RPMI7951 (cell line): ENCODE results near the gene COX4I2. TPM values are rescaled to one million over a fixed set of nuclear protein-coding genes. Genes with fewer than 3 reads are reported as not detected.
A peak's percentile ranks its signal among the peaks of the same experiment; 100 is the strongest.
"Not testable (repeated sequence)": the region's sequence is repeated elsewhere in the genome, so short reads cannot be mapped to it uniquely, and the experiment has no call there.

Source experiments
- DNase-seq: peaks from one replicate; pipeline ENCODE4 v3.0.0-alpha.2; 2012; ENCODE audit warnings: low read depth
- total RNA-seq: library from RNA; depleted of rRNA; stranded (reverse); fragments of >200 nt; shearing (Covaris generic); gene quantifications from 2 replicates; pipeline ENCODE4 v1.2.3, GENCODE V29; 2014

The COX4I2 gene
- total RNA-seq, 1 experiment from 2014 or later: not detected

DNA sequence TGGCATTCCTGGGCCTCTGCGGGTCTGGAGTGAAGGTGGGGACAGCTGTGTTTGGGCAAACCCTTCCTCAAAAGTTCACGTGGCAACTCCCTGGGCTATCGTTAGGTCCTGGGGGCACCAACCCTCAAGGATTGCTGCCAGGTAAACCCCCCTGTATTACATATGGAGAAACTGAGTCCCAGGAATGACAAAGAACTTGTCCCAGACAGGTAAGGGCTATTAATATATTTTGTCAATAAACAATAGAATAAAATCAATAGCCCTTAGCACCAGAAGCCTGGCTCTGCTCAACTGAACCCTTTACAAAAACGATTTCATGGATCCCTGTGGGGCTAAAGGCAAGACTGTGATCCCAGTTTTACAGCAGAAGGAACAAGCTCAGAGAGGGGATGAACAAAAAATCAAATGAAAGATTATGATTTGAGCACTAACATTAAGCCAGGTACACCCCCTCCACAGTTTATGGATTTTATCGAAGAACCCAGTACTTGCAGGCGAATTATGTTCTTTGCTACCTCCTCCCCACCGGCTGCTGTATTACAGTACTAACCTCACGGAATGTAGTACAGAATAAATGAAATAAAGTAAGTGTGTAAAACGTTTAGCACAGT is 30.0 kb upstream of the COX4I2 start:
- no peak for DNase-seq

DNA sequence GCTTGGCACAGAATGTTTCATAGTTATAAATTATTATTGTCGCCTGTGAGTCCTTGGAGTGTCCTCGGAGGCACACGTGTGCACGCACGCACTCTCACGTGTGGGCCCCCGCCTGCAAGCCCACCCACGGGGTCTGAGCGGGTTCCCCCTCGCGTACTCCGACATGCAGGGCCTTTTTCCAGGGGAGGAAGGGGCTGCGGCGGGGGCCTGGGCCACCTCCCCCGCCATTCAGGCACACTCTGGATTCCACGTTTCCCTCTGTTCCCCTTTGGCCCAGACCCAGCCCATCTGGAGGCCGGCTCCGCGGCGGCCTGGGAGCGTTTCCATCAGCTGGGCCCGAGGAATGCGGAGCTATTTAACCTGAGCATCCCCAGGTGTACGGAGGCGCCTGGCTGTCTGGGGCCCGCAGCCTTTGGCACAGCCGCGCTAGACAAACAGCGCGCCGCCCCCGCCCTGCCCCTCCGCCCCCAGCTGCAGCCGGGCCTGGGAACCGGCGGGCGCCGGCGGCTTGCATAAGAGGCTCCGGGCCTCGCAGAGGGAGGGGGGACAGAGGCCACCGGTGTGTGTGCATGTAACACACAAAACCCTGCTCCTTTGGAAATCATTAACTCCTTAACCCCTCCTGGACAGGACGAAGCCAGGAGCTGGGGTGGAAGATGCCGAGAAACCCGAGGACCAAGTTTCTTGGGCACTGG is 29.3 kb upstream of the COX4I2 start:
- DNase-seq: peak; percentile 75

DNA sequence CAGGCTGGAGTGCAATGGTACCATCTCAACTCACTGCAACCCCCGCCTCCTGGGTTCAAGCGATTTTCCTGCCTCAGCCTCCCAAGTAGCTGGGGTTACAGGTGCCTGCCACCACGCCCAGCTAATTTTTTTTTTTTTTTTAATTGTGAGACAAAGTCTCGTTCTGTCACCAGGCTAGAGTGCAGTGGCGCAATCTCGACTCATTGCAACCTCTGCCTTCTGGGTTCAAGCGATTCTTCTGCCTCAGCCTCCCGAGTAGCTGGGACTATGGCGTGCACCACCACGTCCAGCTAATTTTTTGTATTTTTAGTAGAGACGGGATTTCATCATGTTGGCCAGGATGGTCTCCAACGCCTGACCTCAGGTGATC is 25.5 kb upstream of the COX4I2 start:
- not testable (repeated sequence) for DNase-seq

DNA sequence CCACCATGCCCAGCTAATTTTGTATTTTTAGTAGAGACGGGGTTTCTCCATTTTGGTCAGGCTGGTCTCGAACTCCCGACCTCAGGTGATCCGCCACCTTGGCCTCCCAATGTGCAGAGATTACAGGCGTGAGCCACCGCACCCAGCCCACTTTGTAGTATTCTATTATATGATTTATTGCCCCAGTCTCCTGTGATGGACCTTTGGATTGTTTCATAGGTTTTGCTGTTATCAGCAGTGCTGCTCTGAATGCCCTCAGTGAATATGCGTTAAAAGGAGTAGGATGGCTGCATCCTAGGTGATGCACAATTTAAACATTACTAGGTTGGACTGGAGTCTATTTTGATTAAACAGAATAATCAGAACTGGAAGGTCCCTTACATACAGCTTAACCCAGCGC is 22.3 kb upstream of the COX4I2 start:
- no peak for DNase-seq

DNA sequence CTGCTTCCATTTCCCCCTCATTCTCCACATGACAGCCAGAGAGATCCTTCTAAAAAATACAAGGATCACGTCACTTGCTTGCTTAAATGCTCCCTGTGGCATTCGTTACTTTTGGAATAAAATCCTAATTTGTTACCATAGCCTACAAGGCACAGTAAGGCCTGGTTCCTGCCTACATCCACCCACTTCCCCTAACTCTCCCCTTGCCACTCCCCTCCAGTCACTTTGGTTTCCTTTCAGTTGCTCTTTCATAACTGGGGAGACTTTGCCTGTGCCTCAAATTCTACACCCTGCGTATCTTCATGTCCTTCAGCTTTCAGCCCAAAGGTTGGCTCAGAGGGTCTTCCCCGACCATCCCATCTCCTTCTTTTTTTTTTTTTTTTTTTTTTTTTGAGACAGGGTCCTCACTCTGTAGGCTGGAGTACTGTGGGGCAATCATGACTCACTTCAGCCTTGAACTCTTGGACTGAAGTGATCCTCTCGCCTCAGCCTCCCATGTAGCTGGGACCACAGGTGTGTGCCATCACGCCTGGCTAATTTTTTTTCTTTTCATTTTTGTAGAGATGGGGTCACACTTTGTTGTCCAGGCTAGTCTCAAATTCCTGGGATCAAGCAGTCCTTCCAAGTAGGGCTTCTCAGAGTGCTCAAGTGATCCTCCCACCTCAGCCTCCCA is 20.1 kb upstream of the COX4I2 start:
- no peak for DNase-seq

DNA sequence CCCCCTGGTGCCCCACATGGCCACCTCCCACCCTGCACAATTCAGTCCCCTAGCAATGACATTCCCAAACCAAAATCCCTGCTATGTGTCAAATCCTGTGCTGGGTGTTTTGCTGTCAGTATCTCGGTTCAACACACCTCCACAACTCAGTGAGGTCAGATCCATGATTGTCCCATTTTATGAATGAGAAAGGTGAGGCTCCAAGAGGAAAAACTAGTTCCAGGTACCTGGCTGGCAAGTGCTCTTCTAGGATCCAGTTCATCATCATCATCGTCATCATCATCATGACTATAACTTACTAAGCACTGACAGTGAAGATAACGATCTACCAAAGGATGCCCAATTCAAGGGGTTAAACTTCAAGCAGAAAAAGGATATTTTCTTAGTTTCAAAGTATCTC is 17.5 kb upstream of the COX4I2 start:
- no peak for DNase-seq

DNA sequence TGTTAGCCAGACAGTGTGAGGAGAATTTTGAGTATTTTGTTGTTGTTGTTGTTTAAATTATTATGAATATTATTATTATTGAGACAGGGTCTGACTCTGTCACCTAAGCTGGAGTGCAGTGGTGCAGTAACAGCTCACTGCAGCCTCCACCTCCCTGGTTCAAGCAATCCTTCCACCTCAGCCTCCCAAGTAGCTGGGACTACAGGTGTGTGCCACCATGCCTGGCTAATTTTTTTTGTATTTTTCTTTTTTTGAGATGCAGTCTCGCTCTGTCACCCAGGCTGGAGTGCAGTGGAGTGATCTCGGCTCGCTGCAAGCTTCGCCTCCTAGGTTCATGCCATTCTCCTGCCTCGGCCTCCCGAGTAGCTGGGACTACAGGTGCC is 14.6 kb upstream of the COX4I2 start:
- DNase-seq: not testable (repeated sequence)

DNA sequence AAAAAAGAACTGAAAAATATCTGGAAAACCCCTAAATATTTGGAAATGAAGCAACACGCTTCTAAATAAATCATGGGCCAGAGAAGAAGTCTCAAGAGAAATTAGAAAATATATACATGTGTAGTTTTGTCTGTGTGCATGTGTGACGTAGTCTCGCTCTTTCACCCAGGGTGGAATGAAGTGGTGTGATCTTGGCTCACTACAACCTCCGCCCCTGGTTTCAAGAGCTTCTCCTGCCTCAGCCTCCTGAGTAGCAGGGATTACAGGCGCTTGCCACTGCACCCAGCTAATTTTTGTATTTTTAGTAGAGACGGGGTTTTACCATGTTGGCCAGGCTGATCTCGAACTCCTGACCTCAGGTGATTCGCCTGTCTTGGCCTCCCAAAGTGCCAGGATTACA is 11.2 kb upstream of the COX4I2 start:
- DNase-seq: not testable (repeated sequence)

DNA sequence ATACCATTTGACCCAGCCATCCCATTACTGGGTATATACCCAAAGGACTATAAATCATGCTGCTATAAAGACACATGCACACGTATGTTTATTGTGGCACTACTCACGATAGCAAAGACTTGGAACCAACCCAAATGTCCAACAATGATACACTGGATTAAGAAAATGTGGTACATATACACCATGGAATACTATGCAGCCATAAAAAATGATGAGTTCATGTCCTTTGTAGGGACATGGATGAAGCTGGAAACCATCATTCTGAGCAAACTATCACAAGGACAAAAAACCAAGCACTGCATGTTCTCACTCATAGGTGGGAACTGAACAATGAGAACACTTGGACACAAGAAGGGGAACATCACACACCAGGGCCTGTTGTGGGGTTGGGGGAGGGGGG is 9.7 kb upstream of the COX4I2 start:
- not testable (repeated sequence) for DNase-seq

DNA sequence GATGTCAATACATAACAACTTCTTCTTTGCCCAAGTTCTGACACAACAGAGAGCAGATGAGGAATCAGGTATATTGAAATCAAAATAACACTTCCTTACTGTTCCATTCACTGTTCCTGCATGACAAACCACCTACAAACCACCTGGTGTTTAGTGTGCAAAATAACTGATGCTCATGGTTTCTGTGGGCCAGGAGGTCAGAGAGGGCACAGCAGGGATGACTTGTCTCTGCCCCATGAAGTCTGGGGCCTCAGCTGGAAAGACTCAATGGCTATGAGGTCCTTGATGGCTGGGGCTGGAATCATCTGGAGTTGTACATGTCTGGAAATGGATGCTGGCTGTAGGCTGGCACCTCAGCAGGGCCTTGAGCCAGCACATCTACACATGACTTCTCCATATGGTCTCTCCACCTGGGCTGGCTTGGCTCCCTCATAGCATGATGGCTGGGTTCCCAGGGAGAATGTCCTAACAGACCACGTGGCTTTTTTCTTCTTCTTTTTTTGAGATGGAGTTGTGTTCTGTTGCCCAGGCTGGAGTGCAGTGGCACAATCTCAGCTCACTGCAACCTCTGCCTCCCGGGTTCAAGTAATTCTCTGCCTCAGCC is 7.4 kb upstream of the COX4I2 start:
- DNase-seq: peak; percentile 30

DNA sequence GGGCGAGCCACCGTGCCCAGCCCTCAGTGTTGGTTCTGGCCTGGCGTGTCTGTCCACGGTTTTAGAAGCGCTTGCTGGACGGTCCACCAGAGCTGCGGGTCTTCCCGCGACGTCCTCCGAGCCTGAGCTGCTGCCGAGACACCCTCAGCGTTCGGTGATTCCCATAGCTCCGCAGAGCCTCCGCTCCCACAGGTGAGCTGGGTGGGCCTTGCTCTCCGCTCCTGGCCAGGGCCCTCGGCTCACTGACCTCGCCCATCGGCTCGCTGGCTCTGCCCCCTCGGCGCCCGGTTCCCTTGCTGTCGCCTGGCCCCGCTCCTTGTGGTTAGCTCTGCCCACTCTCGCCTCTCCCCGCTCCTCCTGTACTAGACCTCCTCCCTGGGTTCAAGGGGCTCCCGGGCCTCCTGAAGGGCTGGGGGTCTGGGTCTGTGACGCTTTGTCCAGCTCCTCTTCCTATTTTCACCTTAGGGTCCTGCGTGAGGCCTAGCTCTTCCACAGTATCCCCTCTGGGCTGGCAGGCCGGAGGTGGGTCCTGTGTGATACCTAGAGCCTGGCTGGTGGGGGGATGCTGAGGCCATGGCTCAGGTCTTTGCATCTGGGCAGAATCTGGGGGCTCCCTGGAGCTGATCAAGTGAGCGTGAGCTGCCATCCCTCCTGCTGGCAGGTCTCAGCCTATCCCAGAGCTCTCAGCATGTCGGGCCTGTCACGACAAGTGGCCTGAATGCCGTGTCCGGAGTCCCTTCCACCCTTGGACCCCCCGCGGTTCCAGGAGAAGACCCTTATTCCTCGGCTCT is 5.0 kb upstream of the COX4I2 start:
- DNase-seq: no peak

DNA sequence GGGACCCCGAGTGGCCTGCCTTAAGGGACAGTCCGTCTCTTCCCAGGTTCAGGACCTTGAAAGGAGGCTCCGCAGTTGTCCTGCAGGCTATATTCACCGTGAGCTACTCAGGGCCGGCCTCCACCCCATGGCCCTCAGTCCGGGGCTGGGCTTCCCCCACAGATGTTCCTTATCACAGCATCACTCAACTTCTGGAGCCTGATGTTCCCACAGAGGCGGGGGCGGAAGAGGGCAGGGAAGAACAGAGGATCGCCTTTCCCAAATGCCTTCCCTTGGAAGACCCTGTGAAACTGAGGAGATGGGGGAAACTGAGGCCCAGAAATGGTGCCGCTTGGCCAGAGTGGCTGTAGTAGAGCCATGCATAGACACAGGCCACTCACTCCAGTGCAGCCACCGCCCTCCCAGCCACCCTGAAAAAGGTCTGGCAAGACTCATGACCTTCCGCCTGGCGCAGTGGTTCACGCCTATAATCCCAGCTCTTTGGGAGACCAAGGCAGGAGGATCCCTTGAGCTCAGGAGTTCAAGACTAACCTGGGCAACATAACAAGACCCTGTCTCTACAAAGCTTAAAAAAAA is 4.3 kb upstream of the COX4I2 start:
- DNase-seq: no peak

DNA sequence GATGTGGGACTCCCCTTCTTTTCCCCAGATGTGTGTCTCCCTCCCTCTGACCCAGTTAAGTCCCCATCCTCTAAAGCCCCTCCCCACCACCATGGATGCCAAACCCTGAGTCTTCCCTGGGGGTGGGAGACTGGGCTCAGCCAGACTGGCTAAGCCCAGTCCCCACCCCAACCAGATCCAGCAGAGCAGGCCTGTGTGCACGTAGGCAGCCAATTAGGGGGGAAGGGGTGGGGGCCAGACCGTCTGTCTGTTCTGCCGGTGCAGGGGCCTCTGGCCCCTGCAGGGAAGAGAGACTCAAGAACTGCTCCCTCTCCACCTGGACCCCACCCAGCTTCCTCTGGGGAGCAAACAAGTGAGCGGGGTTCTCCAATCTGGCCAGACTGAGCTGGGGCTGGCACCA is 605 bp downstream of the COX4I2 start:
- no peak for DNase-seq

DNA sequence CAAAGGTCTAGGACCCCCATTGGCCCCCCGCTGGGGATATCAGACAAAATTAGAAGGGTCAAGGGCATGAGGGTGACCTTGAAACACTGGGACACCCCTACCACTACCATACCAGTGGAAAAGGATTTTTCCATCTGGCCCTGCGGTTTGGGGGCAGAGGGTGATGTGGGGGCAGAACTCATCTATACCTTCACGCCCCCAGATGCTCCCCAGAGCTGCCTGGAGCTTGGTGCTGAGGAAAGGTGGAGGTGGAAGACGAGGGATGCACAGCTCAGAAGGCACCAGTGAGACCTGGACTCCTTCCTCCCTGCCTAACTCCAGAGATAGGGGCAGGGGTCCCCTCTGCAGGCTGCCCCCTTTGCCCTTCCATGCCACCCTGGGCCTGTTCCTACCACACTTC is 1.1 kb downstream of the COX4I2 start:
- no peak for DNase-seq

DNA sequence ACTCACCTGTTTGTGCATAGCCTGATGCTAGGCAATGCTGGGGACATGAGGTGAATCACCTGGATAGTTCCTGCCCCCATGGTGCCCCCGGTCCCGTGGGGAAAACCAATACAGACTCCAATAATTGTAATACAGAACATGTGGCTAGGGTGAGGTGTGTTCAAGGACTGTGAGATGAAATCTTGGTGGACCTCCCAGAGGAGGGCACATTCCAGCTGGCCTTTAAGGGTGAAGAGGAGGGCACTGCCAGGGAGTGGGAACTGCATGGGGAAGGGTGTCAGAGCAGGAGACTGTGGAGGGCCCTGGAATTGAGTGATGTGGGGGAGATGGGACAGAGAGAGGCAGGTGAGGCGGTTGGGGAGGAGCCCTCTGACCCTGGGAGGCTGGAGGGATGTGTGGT is 2.5 kb downstream of the COX4I2 start:
- no peak for DNase-seq

DNA sequence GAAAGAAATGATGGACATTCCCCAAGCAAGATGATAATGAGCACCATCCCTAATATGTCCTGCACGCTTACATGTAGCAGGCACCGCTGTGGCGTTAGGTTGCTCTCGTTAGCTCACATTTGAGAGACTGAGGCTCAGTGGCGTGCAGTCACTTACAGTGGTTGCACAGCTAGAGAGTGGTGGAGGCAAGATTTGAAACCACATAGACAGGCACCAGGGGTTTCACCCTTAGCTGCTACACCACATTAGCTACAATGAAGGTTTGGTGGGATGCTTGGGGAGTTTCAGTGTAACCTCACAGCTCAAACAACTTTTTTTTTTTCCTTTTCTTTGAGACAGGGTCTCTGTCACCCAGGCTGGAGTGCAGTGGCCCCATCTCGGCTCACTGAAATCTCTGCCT is 3.7 kb downstream of the COX4I2 start:
- DNase-seq: no peak

DNA sequence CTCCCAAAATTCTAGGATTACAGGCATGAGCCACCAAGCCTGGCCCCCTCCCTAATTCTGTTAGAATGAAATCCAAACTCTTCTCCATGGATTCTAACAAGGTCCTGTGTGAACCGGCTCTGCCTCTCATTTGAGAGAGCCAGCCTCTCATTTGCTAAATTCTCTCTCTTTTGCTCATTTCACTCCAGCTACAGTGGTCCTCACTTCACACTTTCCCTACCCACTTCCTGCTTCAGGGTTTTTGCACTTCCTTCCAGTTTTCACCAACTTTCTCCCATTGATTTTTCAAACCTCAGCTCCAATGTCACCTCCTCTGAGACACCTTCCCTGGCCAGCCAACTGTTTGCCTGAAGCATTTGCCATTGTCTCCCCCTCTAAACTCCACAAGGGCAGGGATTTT is 5.1 kb downstream of the COX4I2 start:
- DNase-seq: no peak

DNA sequence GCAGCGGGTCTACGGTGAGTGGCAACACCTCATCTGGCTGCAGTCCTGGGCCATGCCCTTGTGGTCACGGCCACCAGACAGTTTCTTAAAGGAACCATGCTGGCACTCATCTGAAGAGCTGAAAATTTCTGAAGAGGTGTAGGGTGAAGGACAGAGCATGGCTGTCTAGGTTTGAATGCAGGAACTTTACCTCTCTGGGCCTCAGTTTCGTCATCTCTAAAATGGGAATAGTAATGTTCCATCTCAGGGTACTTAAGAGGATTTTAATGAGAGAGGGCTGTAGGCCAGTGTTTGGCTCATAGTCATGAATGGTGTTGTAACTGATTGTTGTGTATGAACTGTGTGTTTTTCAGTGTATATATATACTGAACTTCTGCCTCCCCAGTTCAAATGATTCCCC is 5.8 kb downstream of the COX4I2 start:
- no peak for DNase-seq

DNA sequence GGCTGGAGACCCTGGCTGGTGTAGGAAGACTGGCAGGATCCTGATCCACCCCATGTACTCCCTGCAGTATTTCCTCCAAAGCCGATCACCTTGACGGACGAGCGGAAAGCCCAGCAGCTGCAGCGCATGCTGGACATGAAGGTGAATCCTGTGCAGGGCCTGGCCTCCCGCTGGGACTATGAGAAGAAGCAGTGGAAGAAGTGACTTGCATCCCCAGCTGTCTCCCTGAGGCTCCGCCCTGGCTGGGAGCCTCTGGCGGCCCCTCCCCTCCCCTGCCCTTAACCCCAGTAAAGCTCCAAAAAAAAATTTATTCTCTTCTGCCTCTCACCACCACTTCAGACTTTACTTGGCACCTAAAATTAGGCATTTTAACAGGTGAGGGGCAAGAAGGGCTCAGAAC is 7.0 kb downstream of the COX4I2 start:
- DNase-seq: no peak

DNA sequence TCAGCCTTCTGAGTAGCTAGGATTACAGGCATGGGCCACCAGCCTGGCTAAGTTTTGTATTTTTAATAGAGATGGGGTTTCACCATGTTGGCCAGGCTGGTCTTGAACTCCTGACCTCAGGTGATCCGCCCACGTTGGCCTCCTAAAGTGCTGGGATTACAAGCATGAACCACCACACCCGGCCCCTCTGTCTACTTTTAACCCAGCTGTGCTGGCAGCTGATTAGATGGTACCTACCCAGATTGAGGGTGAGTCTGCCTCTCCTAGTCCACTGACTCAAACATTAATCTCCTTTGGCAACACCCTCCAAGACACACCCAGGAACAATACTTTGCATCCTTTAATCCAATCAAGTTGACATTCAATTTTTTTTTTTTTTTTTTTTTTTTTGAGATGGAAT is 10.4 kb downstream of the COX4I2 start:
- not testable (repeated sequence) for DNase-seq

DNA sequence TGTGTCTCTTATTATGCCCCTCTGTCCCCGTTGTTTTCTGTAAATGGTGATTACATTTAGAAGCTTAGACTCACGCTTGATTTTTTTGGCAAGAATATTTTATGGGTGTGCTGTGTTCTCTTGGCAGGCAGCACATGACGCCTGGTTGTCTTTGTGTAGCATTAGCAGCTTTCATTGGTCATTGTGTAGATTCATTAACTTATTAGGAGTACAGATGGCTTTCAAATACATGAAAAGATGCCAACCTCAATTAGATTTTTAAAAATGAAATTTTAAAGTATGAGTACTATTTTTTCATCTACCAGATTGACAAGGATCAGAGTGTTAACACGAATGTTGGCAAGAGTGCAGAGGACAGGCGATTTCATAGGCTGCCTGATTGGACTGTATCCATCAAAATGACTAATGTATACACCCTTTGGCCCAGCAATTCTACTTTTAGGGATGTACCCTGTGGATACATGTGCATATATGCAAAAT is 15.2 kb downstream of the COX4I2 start:
- peak; percentile 53 for DNase-seq

DNA sequence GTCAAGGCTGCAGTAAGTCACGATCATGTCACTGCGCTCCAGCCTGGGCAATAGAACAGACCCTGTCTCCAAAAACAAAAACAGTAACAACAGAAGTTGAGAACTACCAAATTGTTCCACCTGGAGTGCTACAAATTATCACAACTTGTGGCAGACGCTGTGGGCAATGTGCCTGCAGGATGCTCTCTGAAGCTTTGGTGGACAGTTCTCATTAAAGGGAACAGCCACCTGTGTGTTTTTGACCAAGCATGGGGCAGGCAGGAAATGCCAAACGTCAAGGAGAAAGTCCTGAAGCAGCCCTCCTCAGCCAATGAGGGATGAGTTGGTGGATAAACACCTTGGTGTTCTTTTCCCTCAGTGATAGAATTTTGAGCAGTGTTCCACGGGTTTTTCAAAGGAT is 15.8 kb downstream of the COX4I2 start:
- DNase-seq: no peak
